Hematopoietic multipotent progenitor cell treated with erythropoietin and hydrocortisone succinate and interleukin-3 and kit ligand, for 17 days (in vitro differentiated cells): Measurements from ENCODE around the gene S100A2.
A peak's percentile ranks its signal among the peaks of the same experiment; 100 is the strongest.

Experiments
- DNase-seq: peaks from one replicate; pipeline ENCODE4 v3.0.0-alpha.2; 2015; ENCODE audit warnings: low spot score

S100A2 gene

DNA sequence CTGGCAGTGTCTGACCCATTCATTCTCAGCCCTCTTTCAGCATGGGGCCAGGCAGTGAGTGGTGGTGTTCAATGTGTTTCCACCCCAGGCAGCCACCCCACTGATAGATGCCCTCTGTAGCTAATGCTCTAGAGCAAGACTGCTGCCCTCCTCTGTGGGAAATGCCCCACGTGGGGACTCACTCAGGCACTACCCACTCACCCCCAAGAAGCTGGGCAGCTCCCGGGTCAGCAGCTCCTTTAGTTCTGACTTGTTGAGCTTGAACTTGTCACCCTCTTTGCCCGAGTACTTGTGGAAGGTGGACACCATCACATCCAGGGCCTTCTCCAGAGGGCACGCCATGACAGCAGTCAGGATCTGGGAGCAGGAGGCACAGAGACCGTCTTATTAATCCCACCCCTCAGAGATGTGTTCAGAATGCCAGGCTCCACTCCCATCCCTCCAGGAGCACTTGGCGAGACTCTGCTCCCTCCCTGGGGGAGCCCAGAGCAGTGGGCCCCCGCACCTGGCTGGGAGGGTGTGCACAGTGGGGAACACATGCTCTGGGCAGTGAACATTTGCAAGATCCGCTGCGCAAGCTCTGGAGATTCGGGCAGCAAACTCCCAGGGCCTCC is 21.1 kb downstream of the S100A2 start:
- no peak for DNase-seq

GRCh38 chr1:153543736-153544135 is 21.9 kb downstream of the S100A2 start:
- DNase-seq, result peak; percentile 15

DNA sequence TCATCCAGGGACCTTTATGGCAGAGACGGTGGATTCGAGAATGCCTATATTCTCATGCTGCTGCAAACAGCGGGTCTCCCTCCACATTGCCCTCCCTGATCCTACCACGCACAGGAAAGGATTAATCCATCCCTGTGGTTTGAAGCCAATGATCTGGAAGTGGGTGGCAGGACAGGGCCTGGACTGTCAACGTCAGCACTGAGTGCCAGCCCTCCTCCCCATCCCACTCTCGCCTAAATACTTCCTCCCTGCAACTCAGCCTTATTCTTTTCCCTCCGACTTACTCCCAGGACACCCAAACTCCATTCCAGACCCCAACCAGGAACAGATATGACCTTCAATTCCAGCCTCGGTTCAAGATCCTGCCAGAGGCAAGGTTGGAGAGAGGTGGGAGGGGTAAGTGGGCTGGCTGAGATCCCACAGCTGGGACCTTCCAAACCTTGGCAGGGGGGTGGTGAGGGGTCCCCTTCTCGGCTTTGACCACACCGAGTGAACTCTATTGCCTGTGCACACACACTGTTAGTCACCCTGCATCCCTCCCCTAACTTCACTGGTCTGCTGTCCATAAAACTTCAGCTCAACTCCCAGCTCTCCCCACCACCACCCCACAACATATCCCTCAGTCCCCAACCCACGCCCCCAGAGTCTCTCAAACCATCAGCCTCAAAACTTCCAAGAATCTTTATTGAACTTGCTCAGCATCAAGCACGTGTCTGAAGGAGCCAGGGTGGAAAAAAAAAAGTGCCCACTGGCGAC is 22.5 kb downstream of the S100A2 start:
- DNase-seq, result no peak

GRCh38 chr1:153541641-153542590 is 23.7 kb downstream of the S100A2 start:
- no peak for DNase-seq

- DNase-seq, result no peak
These were observed 25.0 kb downstream of the S100A2 start, which contains the start of gene S100A5 for GRCh38 chr1:153540394-153541361. TSS of gene S100A5 (minus strand) at chr1:153540934. CDS start at chr1:153540191, 743 bp downstream.

GRCh38 chr1:153539395-153540093 is 26.1 kb downstream of the S100A2 start:
- no peak for DNase-seq

DNA sequence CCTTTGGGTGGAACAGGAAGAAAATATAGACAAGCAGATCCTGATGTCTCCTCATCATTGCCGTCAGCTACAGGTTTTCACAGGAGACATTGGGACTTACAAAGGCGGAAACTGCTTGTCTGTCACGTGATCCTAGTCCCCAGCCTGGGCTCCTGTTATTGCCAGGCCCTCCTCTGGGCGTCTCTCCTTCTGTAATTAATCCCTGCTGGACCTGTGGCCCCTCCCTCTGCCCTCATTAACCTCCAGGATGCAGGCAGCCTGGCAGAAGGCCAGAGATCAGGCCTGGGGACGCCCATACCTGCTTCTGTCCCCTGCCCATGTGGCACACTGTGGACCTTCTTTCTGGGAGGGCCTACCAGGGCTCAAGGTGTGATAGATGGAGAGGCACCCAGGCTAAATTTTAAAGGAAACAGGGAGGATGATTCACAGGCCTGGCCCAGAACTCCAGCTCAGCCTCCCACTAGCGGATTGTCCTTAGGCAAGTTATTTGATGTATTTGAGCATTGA is 27.3 kb downstream of the S100A2 start:
- DNase-seq, result no peak

- DNase-seq, result no peak
These were observed 28.3 kb downstream of the S100A2 start for GRCh38 chr1:153537376-153537730.

GRCh38 chr1:153536671-153537375 is 28.8 kb downstream of the S100A2 start:
- DNase-seq, result no peak

- DNase-seq, result peak; percentile 60
These were observed 29.5 kb downstream of the S100A2 start for GRCh38 chr1:153536012-153536670.

DNA sequence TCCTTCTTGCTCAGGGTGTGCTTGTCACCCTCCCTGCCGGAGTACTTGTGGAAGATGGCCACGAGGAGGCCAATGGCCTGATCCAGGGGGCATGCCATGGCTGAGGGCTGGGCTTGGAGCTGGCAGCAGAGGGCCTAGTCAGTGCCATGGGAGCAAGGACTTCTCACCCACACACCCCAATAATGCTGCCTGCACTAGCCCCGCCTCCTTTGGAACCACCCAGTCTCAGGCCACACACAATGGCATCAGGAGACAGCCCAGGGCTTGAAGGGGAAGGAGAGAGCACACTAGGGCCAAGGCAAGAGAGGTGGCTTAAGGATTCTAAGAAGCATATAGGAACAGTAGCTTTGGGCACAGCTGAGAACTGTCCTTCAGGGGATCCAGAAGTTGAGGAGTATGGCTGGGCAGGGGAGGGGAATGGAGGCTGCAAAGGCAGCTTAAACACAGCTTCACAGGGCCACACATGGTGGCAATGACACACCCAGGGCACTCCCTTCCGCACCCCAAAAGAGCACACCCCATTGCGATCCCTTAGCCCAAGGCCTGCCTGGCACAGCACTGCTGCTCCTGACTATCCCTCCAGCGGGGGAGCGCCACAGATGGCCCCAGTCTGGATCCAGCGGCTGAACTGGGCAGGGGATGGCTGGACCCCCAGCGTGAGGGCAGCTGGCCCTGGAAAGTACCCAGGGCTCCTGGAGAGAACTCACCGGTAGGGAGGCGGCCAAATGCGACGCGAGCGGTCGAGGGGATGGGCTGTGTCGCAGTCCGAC is 30.2 kb downstream of the S100A2 start, which contains the start of gene S100A6:
Gene S100A6 (minus strand): TSS at position 750 of the 770 bp plus-strand sequence. CDS start 652 bp downstream, at position 98.
- DNase-seq, result peak; percentile 75

- DNase-seq, result no peak
These were observed 30.8 kb downstream of the S100A2 start for GRCh38 chr1:153534925-153535241.

DNA sequence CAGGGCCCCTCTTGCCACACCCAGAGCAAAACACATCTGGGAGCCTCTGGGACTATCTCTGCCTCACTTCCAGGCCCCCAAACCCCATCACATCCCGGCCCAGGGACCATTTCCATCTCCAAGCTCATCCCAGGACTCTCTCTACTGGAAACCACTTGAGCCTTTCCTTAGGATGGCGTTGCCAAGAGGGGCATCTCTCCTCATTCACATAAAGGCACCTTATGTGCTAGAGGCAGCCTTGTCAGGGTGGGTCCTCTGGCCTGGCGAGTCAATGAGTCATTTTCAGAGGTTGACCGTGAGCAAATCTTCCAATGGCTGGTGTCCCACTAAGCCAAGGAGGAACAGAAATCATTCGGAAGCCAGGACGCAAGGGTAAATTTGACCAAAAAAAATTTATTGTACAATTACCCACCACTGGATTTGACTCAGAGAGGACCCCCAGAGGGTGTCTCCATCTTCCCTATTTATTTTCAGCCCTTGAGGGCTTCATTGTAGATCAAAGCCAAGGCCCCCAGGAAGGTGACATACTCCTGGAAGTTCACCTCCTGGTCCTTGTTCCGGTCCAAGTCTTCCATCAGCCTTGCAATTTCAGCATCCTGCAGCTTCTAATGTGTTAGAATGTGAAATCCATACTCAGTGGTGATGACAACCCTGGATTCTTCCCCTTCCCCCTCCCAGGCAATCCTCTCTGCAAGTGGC is 31.3 kb downstream of the S100A2 start:
- peak; percentile 40 for DNase-seq

- peak; percentile 44 for DNase-seq
These were observed 31.9 kb downstream of the S100A2 start for GRCh38 chr1:153533689-153534201.

GRCh38 chr1:153532769-153533599 is 32.7 kb downstream of the S100A2 start:
- peak; percentile 88 for DNase-seq

- DNase-seq, result no peak
These were observed 33.5 kb downstream of the S100A2 start for GRCh38 chr1:153532181-153532580.

- DNase-seq, result no peak
These were observed 34.0 kb downstream of the S100A2 start for GRCh38 chr1:153531638-153532037.
